ENCODE measurements around the gene SLC6A5.

DNA sequence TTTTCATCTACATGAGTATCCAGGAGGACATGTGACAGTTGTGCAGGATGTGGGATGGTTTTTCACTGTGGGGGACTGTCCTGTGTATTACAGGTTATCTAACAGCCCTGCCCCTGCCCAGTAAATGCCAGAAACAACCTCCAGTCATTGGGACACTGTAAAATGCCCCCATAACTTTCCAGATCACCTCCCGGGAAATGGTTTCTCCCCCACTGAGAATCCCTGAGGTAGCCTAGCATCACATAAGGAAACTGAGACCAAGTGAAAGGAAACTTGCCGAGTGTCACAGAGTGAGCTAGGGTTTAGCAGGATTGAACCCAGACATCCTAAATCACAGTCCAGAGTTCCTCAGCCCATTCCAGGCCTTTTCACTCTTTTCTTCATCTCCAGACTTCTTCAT is 48.3 kb upstream of the SLC6A5 start:
- TF ChIP-seq ETV5 (CRISPR knock-in tag; IDR thresholded peaks at IDR 0.05; ENCODE audit: low read depth) (no peak), SMARCA5 (IDR thresholded peaks at IDR 0.05) (no peak), CHD1 (IDR thresholded peaks at IDR 0.05; ENCODE audit: low read length) (no peak), EZH2 (IDR thresholded peaks at IDR 0.05; ENCODE audit: borderline replicate concordance, low read depth, low read length) (no peak)
- TF ChIP-seq, protein P1, sequence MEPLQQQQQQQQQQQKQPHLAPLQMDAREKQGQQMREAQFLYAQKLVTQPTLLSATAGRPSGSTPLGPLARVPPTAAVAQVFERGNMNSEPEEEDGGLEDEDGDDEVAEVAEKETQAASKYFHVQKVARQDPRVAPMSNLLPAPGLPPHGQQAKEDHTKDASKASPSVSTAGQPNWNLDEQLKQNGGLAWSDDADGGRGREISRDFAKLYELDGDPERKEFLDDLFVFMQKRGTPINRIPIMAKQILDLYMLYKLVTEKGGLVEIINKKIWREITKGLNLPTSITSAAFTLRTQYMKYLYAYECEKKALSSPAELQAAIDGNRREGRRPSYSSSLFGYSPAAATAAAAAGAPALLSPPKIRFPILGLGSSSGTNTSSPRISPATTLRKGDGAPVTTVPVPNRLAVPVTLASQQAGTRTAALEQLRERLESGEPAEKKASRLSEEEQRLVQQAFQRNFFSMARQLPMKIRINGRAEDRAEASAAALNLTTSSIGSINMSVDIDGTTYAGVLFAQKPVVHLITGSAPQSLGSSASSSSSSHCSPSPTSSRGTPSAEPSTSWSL (CRISPR knock-in tag; IDR thresholded peaks at IDR 0.05; ENCODE audit: borderline replicate concordance), result no peak
- TF ChIP-seq, protein P2, sequence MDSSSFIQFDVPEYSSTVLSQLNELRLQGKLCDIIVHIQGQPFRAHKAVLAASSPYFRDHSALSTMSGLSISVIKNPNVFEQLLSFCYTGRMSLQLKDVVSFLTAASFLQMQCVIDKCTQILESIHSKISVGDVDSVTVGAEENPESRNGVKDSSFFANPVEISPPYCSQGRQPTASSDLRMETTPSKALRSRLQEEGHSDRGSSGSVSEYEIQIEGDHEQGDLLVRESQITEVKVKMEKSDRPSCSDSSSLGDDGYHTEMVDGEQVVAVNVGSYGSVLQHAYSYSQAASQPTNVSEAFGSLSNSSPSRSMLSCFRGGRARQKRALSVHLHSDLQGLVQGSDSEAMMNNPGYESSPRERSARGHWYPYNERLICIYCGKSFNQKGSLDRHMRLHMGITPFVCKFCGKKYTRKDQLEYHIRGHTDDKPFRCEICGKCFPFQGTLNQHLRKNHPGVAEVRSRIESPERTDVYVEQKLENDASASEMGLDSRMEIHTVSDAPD (CRISPR knock-in tag; IDR thresholded peaks at IDR 0.05), result no peak

Measured in K562 (cell line).